ENCODE results near the gene ZFYVE26. TPM values are rescaled to one million over a fixed set of nuclear protein-coding genes. Genes with fewer than 3 reads are reported as not detected.

Gene ZFYVE26
- total RNA-seq, 1 experiment from 2014 or later, result 19.9 TPM

- Histone ChIP-seq H3K56ac (ENCODE audit: insufficient read length, low read depth, low read length) (no peak overlapping the region), H4K91ac (ENCODE audit: insufficient read length, low read depth, low read length) (no peak overlapping the region), H2BK12ac (ENCODE audit: insufficient read length, low read depth, low read length) (no peak overlapping the region), H3K4ac (ENCODE audit: low read depth, low read length) (no peak overlapping the region), H2BK120ac (ENCODE audit: low read depth, low read length, poor library complexity, severe bottlenecking) (no peak overlapping the region), H4K5ac (ENCODE audit: insufficient read length, low read depth, low read length) (no peak overlapping the region), H3K79me1 (ENCODE audit: insufficient read depth, low read depth, low read length, poor library complexity, severe bottlenecking) (no peaks in the 10 kb centered on the region), H3K4me2 (ENCODE audit: insufficient read depth, insufficient read length, low read length) (no peak overlapping the region), H2BK20ac (ENCODE audit: low read depth, low read length, poor library complexity, severe bottlenecking) (no peak overlapping the region), H3K14ac (ENCODE audit: insufficient read depth, low read length) (no peak overlapping the region), H3K27ac (ENCODE audit: insufficient read length, low read depth, low read length) (no peak overlapping the region), H2BK15ac (ENCODE audit: low read depth, low read length) (no peak overlapping the region), H3K9ac (ENCODE audit: extremely low read depth, insufficient read length, low read length) (no peak overlapping the region), H3K18ac (ENCODE audit: insufficient read length, low read depth, low read length) (no peak overlapping the region), H3K9me3 (ENCODE audit: control insufficient read depth, low read depth, low read length) (no peaks in the 10 kb centered on the region), H3K4me1 (ENCODE audit: insufficient read depth, low read length) (no peaks in the 10 kb centered on the region), H4K20me1 (ENCODE audit: control insufficient read depth, insufficient read depth, insufficient read length) (no peaks in the 10 kb centered on the region), H3T11ph (ENCODE audit: low read length) (no peak overlapping the region), H3K23ac (ENCODE audit: insufficient read length, low read depth, low read length) (no peak overlapping the region), H2AK5ac (ENCODE audit: insufficient read length, low read length) (no peak overlapping the region), H3K27me3 (ENCODE audit: insufficient read depth, low read length) (no peaks in the 10 kb centered on the region), H3K23me2 (ENCODE audit: insufficient read length, low read depth, low read length, poor library complexity, severe bottlenecking) (no peaks in the 10 kb centered on the region), H4K8ac (replicated peaks; ENCODE audit: insufficient read length, low read depth, low read length) (no peak overlapping the region), H3K79me2 (ENCODE audit: insufficient read depth, low read length) (no peaks in the 10 kb centered on the region), H2BK5ac (ENCODE audit: insufficient read length, low read length) (no peak overlapping the region), H2AFZ (ENCODE audit: low read length) (no peak overlapping the region)
- no peak overlapping the region for H3K4me3 Mint-ChIP-seq
- WGBS (ENCODE audit: extremely low coverage, insufficient read length, low lambda C conversion rate), result no CpG with 5 or more reads among the region's 4 CpGs
- no peaks in the 10 kb centered on the region for H3K9me3 Mint-ChIP-seq
- no peaks in the 10 kb centered on the region for H3K27me3 Mint-ChIP-seq (ENCODE audit: low read depth)
- H3K4me1 Mint-ChIP-seq, result no peaks in the 10 kb centered on the region
- TF ChIP-seq CTCF (conservative IDR thresholded peaks at IDR 0.05), result no peak
- no peak for DNase-seq
- H3K27ac Mint-ChIP-seq, result no peak overlapping the region
- peaks cover 18 to 65% (median 64%) of the 10 kb centered on the region in 3 experiments; a peak in 6 of 7 replicates for H3K36me3 Mint-ChIP-seq (ENCODE audit: insufficient read depth in 1 of 3, low read depth in 3 of 3)
These were observed 15.6 kb downstream of the ZFYVE26 start for GRCh38 chr14:67800743-67801142.

All from H9 (cell line).